Liver (tissue), 9 donors: ENCODE data around the gene IPPK. TPM values are rescaled to one million over a fixed set of nuclear protein-coding genes. Genes with fewer than 3 reads are reported as not detected.

Experiments used
- DNase-seq: peaks from one replicate; pipeline ENCODE4 v3.0.0-alpha.2; 2017; ENCODE audit warnings: low spot score
- H3K27ac ChIP-seq, 2 donors: one replicate each; pipeline ENCODE4 v1.7.0; 2013; ENCODE audit warnings: inconsistent platforms in 2 of 2, low read length in 2 of 2, control low read depth in 1 of 2, low read depth in 1 of 2, mild to moderate bottlenecking in 1 of 2
- H3K27me3 ChIP-seq, 4 donors: one replicate each; pipeline versions ENCODE4 v1.6.1 to v1.7.0; 2013; ENCODE audit warnings: low read length in 3 of 4, inconsistent platforms in 1 of 4, mild to moderate bottlenecking in 1 of 4, moderate library complexity in 1 of 4; ENCODE audit not compliant: control insufficient read depth in 4 of 4, insufficient read depth in 4 of 4
- H3K36me3 ChIP-seq, 4 donors: one replicate each; pipeline versions ENCODE4 v1.6.1 to v1.7.0; 2013; ENCODE audit warnings: low read length in 3 of 4, mild to moderate bottlenecking in 3 of 4, low read depth in 1 of 4, moderate library complexity in 1 of 4; ENCODE audit not compliant: control insufficient read depth in 4 of 4, insufficient read depth in 3 of 4
- H3K4me1 ChIP-seq, 4 donors: one replicate each; pipeline versions ENCODE4 v1.6.1 to v1.7.0; 2013; ENCODE audit warnings: low read length in 3 of 4, mild to moderate bottlenecking in 3 of 4, moderate library complexity in 1 of 4; ENCODE audit not compliant: control insufficient read depth in 4 of 4, insufficient read depth in 4 of 4
- H3K4me3 ChIP-seq, 3 donors: one replicate each; pipeline versions ENCODE4 v1.6.1 to v1.7.0; 2013; ENCODE audit warnings: low read length in 3 of 3, control low read depth in 1 of 3, low read depth in 1 of 3, mild to moderate bottlenecking in 1 of 3
- H3K9ac ChIP-seq, 2 donors: one replicate each; pipeline ENCODE4 v1.7.0; 2013; ENCODE audit warnings: low read length in 2 of 2, mild to moderate bottlenecking in 2 of 2, moderate library complexity in 2 of 2, control low read depth in 1 of 2, low read depth in 1 of 2
- H3K9me3 ChIP-seq, 4 donors: one replicate each; pipeline versions ENCODE4 v1.6.1 to v1.7.0; 2013; ENCODE audit warnings: low read length in 3 of 4; ENCODE audit not compliant: control insufficient read depth in 4 of 4
- ATF3 ChIP-seq: IDR thresholded peaks from 2 replicates; pipeline ENCODE4 v1.6.1; 2016; ENCODE audit warnings: antibody characterized with exemption
- CTCF ChIP-seq: fragments of 150-350 bp; IDR thresholded peaks from 2 replicates; pipeline ENCODE4 v1.5.1; 2017; ENCODE audit warnings: improper control_type of control experiment, low read depth, low read length; ENCODE audit not compliant: missing input control
- EGR1 ChIP-seq, 2 donors: IDR thresholded peaks; 2 replicates each; pipeline ENCODE4 v1.6.1; 2016 to 2018; ENCODE audit warnings: antibody characterized with exemption in 2 of 2, low read depth in 2 of 2
- FOXA1 ChIP-seq: IDR thresholded peaks from 2 replicates; pipeline ENCODE4 v1.6.1; 2016; ENCODE audit warnings: antibody characterized with exemption
- FOXA2 ChIP-seq: IDR thresholded peaks from 2 replicates; pipeline ENCODE4 v1.6.1; 2016; ENCODE audit warnings: antibody characterized with exemption
- GABPA ChIP-seq, 2 donors: IDR thresholded peaks in 1 of 2; conservative IDR thresholded peaks in 1 of 2; 2 replicates each; pipeline ENCODE4 v1.6.1; 2016; ENCODE audit warnings: antibody characterized with exemption in 2 of 2, mild to moderate bottlenecking in 1 of 2, moderate library complexity in 1 of 2
- HNF4A ChIP-seq, 2 donors: conservative IDR thresholded peaks; 2 replicates each; pipeline ENCODE4 v1.6.1; 2016; ENCODE audit warnings: antibody characterized with exemption in 2 of 2, mild to moderate bottlenecking in 2 of 2
- HNF4G ChIP-seq: IDR thresholded peaks from 2 replicates; pipeline ENCODE4 v1.6.1; 2016; ENCODE audit warnings: antibody characterized with exemption
- JUND ChIP-seq, 2 donors: IDR thresholded peaks; 2 replicates each; pipeline ENCODE4 v1.6.1; 2016; ENCODE audit warnings: antibody characterized with exemption in 2 of 2
- MAX ChIP-seq: IDR thresholded peaks from 2 replicates; pipeline ENCODE4 v1.6.1; 2016; ENCODE audit warnings: antibody characterized with exemption
- NR2F2 ChIP-seq: IDR thresholded peaks from 2 replicates; pipeline ENCODE4 v1.6.1; 2016; ENCODE audit warnings: antibody characterized with exemption
- RAD21 ChIP-seq, 2 donors: IDR thresholded peaks; 2 replicates each; pipeline ENCODE4 v1.6.1; 2016; ENCODE audit warnings: antibody characterized with exemption in 2 of 2, mild to moderate bottlenecking in 2 of 2
- REST ChIP-seq: IDR thresholded peaks from 2 replicates; pipeline ENCODE4 v1.6.1; 2016; ENCODE audit warnings: antibody characterized with exemption, mild to moderate bottlenecking
- RXRA ChIP-seq, 2 donors: IDR thresholded peaks; 2 replicates each; pipeline ENCODE4 v1.6.1; 2017 to 2018; ENCODE audit warnings: antibody characterized with exemption in 2 of 2, mild to moderate bottlenecking in 1 of 2
- SP1 ChIP-seq: IDR thresholded peaks from 2 replicates; pipeline ENCODE4 v1.6.1; 2018; ENCODE audit warnings: antibody characterized with exemption, mild to moderate bottlenecking
- TAF1 ChIP-seq: conservative IDR thresholded peaks from 2 replicates; pipeline ENCODE4 v1.6.1; 2016; ENCODE audit warnings: antibody characterized with exemption, mild to moderate bottlenecking
- YY1 ChIP-seq: IDR thresholded peaks from 2 replicates; pipeline ENCODE4 v1.6.1; 2016; ENCODE audit warnings: antibody characterized with exemption, mild to moderate bottlenecking
- ZBTB33 ChIP-seq: IDR thresholded peaks from 2 replicates; pipeline ENCODE4 v1.6.1; 2016; ENCODE audit warnings: antibody characterized with exemption
- WGBS: extraction: QIAGEN DNeasy Blood & Tissue Kit; methylation state at CpG from one replicate; pipeline ENCODE4 v1.1.7; 2013; 5-methylcytosine and 5-hydroxymethylcytosine counted together
- polyA plus RNA-seq, 2 donors: library from polyadenylated mRNA; stranded (reverse) in 1 of 2; unstranded in 1 of 2; fragments of 200-250 nt in 1 of 2; fragments of >200 nt in 1 of 2; fragmentation: Nextera tagmentation in 1 of 2; extraction: Ambion mirVana in 1 of 2; gene quantifications; one replicate each; pipeline versions ENCODE4 v1.2.1 to v1.2.3, GENCODE V29; 2013 to 2015
- total RNA-seq, 2 donors: library from RNA; depleted of rRNA; stranded (reverse); fragments of >200 nt; gene quantifications; one replicate each; pipeline ENCODE4 v1.2.3, GENCODE V29; 2014
- donor health status: healthy.
- donor health status: healthy.
- donor health status: healthy.
- donor health status: healthy.
- donor health status: healthy.

IPPK gene
- total and polyA plus RNA-seq, 4 donors: 2.1 to 5.9 (median 3.6) TPM

- peaks cover 6 to 50% (median 34%) of the 10 kb centered on the region in 4 donors for H3K4me1 ChIP-seq
Observed at GRCh38 chr9:92620845-92621244, 49.1 kb downstream of the IPPK start.

GRCh38 chr9:92619601-92620300 lies 50.2 kb downstream of the IPPK start:
- no peaks in the 10 kb centered on the region for H3K9me3 ChIP-seq
- no peak overlapping the region for H3K27ac ChIP-seq
- TF ChIP-seq SP1 (no peak), ATF3 (no peak), HNF4A (conservative IDR thresholded peaks at IDR 0.05) (no peak), CTCF (no peak), YY1 (no peak), RAD21 (IDR thresholded peaks at IDR 0.05) (no peak), RXRA (IDR thresholded peaks at IDR 0.05) (no peak), HNF4G (no peak), MAX (no peak), GABPA (IDR thresholded peaks at IDR 0.05 in 1 of 2, conservative IDR thresholded peaks at IDR 0.05 in 1 of 2) (no peak), FOXA2 (no peak), JUND (IDR thresholded peaks at IDR 0.05) (no peak), ZBTB33 (no peak), FOXA1 (no peak), TAF1 (no peak), REST (no peak), NR2F2 (no peak), EGR1 (IDR thresholded peaks at IDR 0.05; ENCODE audit: low read depth in 2 of 2) (no peak)
- no peaks in the 10 kb centered on the region for H3K36me3 ChIP-seq
- 94% methylated on average over 24 of the region's 24 CpGs for WGBS
- no peak overlapping the region for H3K4me3 ChIP-seq
- H3K27me3 ChIP-seq: no peaks in the 10 kb centered on the region
- H3K4me1 ChIP-seq: peaks cover 6 to 46% (median 33%) of the 10 kb centered on the region in 4 donors
- H3K9ac ChIP-seq: no peak overlapping the region
- no peak for DNase-seq

More at GRCh38 chr9:92620845-92621244, 49.1 kb downstream of the IPPK start:
- WGBS: 96% methylated on average over 5 of the region's 5 CpGs
- TF ChIP-seq SP1: no peak
- no peak for TF ChIP-seq RAD21 (IDR thresholded peaks at IDR 0.05)
- no peak for TF ChIP-seq HNF4G
- no peak for TF ChIP-seq TAF1
- Histone ChIP-seq H3K27me3 (no peaks in the 10 kb centered on the region), H3K4me3 (no peak overlapping the region), H3K9me3 (no peaks in the 10 kb centered on the region), H3K36me3 (no peaks in the 10 kb centered on the region), H3K9ac (no peak overlapping the region), H3K27ac (no peak overlapping the region)
- no peak for DNase-seq
